HAP-1 (cell line): ENCODE results near the gene PIP4K2C.
"Not testable (repeated sequence)": the region's sequence is repeated elsewhere in the genome, so short reads cannot be mapped to it uniquely, and the experiment has no call there.

ENCODE experiments used
- DNase-seq, 2 experiments: peaks; one replicate each; pipeline ENCODE4 v3.0.0-alpha.2; 2016 to 2020; ENCODE audit warnings: low spot score in 2 of 2
- H3K27me3 ChIP-seq: fragments of 250-450 bp; sonication (Bioruptor Pico); 2 replicates; pipeline ENCODE4 v1.5.1; 2020; ENCODE audit warnings: low read depth, mild to moderate bottlenecking, moderate library complexity
- H3K36me3 ChIP-seq: fragments of 250-450 bp; sonication (Bioruptor Pico); replicated peaks from 2 replicates; pipeline ENCODE4 v1.5.1; 2020; ENCODE audit warnings: mild to moderate bottlenecking
- H3K4me1 ChIP-seq: fragments of 250-450 bp; sonication (Bioruptor Pico); 2 replicates; pipeline ENCODE4 v1.5.1; 2020; ENCODE audit warnings: mild to moderate bottlenecking
- H3K4me3 ChIP-seq: fragments of 250-450 bp; sonication (Bioruptor Pico); 2 replicates; pipeline ENCODE4 v1.5.1; 2020; ENCODE audit warnings: mild to moderate bottlenecking, moderate library complexity
- H3K9me3 ChIP-seq: fragments of 250-450 bp; sonication (Bioruptor Pico); 2 replicates; pipeline ENCODE4 v1.5.1; 2020; ENCODE audit warnings: mild to moderate bottlenecking, moderate library complexity
- in situ Hi-C: fragments of 300-500 bp; cut with MboI; formaldehyde crosslinking; loops from 3 replicates; pipeline ENCODE4 v1.14.3; 2020; ENCODE audit warnings: low sequenced_read_pairs, inconsistent platforms, mixed read lengths

Gene PIP4K2C

GRCh38 chr12:57551637-57552305 is 39.2 kb upstream of the PIP4K2C start:
- no peak overlapping the region for H3K4me3 ChIP-seq
- peaks cover 4% of the 10 kb centered on the region for H3K4me1 ChIP-seq
- no peak for DNase-seq
- H3K9me3 ChIP-seq, result no peaks in the 10 kb centered on the region
- in situ Hi-C loops, result no loop called here
- H3K36me3 ChIP-seq, result no peaks in the 10 kb centered on the region
- H3K27me3 ChIP-seq, result 0 out of 2 replicates have a peak, but pooled peaks cover 2% of the 10 kb centered on the region

- Histone ChIP-seq H3K4me1 (peaks cover 4% of the 10 kb centered on the region), H3K9me3 (no peaks in the 10 kb centered on the region), H3K4me3 (no peak overlapping the region), H3K36me3 (no peaks in the 10 kb centered on the region), H3K27me3 (0 out of 2 replicates have a peak, but pooled peaks cover 2% of the 10 kb centered on the region)
- in situ Hi-C loops, result no loop called here
- no peak for DNase-seq
Measured at GRCh38 chr12:57552306-57552651, 38.7 kb upstream of the PIP4K2C start.

DNA sequence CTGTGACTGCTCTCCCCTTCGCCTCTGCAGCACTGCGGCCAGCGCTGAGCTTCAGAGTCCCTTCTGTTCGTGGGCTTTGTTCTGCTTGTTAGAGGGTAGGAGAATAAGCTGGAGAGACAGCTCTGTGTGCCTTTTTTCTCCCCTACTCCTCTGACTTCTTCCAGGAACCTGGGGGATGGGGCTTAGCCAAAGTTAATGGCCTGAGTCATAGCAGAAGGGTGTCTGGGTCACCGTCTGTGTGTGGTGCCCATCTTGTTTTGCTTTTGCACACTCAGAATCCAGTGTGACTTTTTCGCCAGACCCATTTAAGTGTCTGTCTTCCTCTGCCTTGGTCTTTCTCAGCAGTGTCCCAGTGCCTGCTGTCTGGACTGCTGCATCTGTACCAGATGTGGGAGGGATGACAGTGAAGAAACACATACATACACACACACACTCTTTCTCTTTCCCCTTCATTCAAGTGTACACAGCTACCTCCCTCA is 38.1 kb upstream of the PIP4K2C start:
- H3K4me1 ChIP-seq, result no peaks in the 10 kb centered on the region; the same call in 1 of the 2 replicates
- H3K27me3 ChIP-seq, result no peaks in the 10 kb centered on the region
- DNase-seq, result no peak
- in situ Hi-C loops, result no loop called here
- no peaks in the 10 kb centered on the region for H3K9me3 ChIP-seq
- H3K4me3 ChIP-seq, result no peak overlapping the region
- H3K36me3 ChIP-seq, result no peaks in the 10 kb centered on the region

GRCh38 chr12:57553343-57554202 is 37.4 kb upstream of the PIP4K2C start:
- no peak for DNase-seq
- Histone ChIP-seq H3K27me3 (no peaks in the 10 kb centered on the region), H3K4me3 (no peak overlapping the region), H3K36me3 (no peaks in the 10 kb centered on the region), H3K9me3 (no peaks in the 10 kb centered on the region), H3K4me1 (no peaks in the 10 kb centered on the region; the same call in 1 of the 2 replicates)
- in situ Hi-C loops, result no loop called here

- in situ Hi-C loops, result no loop called here
- Histone ChIP-seq H3K27me3 (no peaks in the 10 kb centered on the region), H3K4me1 (no peaks in the 10 kb centered on the region; the same call in 1 of the 2 replicates), H3K4me3 (no peak overlapping the region), H3K36me3 (no peaks in the 10 kb centered on the region), H3K9me3 (no peaks in the 10 kb centered on the region)
- no peak for DNase-seq
Measured at GRCh38 chr12:57554453-57554852, 36.5 kb upstream of the PIP4K2C start.

DNA sequence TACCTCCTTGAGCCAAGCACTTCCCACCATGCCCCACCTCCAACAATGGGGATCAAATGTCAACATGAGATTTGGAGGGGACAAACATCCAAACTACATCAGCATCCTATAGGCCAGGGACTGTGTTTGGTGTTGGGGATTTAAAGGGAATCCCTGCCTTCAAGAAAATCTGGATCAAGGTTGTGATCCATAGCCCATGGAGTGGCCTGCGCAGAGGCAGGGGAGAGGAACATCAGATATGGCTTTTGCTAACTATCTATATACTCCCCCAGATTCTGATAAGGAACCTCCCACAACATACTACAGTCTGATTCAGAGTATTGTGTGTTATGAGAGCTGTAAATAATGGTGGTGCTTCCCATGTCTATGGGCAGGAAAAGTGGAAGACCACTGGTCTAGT is 36.1 kb upstream of the PIP4K2C start:
- no peaks in the 10 kb centered on the region for H3K9me3 ChIP-seq
- no peaks in the 10 kb centered on the region; the same call in 1 of the 2 replicates for H3K4me1 ChIP-seq
- no peaks in the 10 kb centered on the region for H3K27me3 ChIP-seq
- H3K4me3 ChIP-seq, result no peak overlapping the region
- DNase-seq, result no peak
- in situ Hi-C loops, result no loop called here
- no peaks in the 10 kb centered on the region for H3K36me3 ChIP-seq

GRCh38 chr12:57558864-57559263 is 32.1 kb upstream of the PIP4K2C start:
- H3K9me3 ChIP-seq, result no peaks in the 10 kb centered on the region
- H3K4me1 ChIP-seq, result no peaks in the 10 kb centered on the region
- no peak for DNase-seq
- in situ Hi-C loops, result no loop called here
- peaks cover 18% of the 10 kb centered on the region for H3K27me3 ChIP-seq
- H3K36me3 ChIP-seq, result no peaks in the 10 kb centered on the region
- no peak overlapping the region for H3K4me3 ChIP-seq

DNA sequence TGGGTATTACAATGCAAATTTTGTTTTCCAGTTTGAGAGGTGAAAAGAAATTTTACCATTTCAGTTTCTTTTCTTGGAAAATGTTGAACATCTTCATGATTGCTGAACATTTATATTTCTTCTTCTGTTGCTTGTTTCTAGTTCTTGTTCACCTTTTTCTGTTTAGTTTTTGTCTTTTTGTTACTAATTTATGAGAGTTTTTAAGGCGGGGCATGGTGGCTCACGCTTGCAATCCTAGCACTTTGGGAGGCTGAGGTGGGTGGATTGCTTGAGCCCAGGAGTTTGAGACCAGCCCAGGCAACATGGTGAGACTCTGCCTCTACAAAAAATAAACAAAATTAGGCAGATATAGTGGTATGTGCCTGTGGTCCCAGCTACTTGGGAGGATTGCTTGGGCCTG is 30.5 kb upstream of the PIP4K2C start:
- in situ Hi-C loops, result no loop called here
- Histone ChIP-seq H3K9me3 (no peaks in the 10 kb centered on the region), H3K4me3 (no peak overlapping the region), H3K4me1 (no peaks in the 10 kb centered on the region), H3K36me3 (no peaks in the 10 kb centered on the region), H3K27me3 (peaks cover 21% of the 10 kb centered on the region)
- no peak for DNase-seq

DNA sequence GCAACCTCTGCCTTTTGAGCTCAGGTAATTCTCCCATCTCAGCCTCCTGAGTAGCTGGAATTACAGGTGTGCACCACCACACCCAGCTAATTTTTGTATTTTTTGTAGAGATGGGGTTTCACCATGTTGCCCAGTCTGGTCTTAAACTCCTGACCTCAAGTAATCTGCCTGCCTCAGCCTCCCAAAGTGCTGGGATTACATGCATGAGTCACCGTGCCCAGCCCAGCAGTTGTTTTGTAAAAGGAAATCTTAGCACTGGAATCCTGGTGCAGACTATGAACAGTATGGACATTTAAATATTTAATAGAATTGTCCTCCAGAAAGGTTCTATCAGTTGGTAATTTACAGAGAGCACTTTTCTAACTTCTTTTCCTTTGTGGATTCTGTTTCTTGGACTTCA is 29.9 kb upstream of the PIP4K2C start:
- H3K4me1 ChIP-seq, H3K9me3 ChIP-seq, in situ Hi-C loops, DNase-seq, H3K36me3 ChIP-seq, H3K4me3 ChIP-seq: not testable (repeated sequence)
- peaks cover 21% of the 10 kb centered on the region for H3K27me3 ChIP-seq

DNA sequence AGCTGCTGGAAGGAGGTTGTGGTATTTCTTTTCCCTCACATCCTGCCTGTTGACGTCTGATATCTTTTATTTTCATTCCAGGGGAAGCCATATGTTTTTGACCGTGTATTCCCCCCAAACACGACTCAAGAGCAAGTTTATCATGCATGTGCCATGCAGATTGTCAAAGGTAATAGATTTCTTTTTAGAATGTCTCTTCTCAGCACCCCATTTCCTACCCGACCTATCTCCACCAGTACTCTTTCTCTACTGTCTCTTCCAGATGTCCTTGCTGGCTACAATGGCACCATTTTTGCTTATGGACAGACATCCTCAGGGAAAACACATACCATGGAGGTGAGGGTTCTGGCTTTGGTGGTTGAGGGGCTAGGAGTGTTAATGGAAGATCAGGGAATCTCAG is 27.6 kb upstream of the PIP4K2C start:
- Histone ChIP-seq H3K4me1 (no peaks in the 10 kb centered on the region), H3K4me3 (no peak overlapping the region), H3K27me3 (peaks cover 21% of the 10 kb centered on the region), H3K36me3 (no peaks in the 10 kb centered on the region), H3K9me3 (no peaks in the 10 kb centered on the region)
- in situ Hi-C loops, result no loop called here
- DNase-seq, result no peak

GRCh38 chr12:57564178-57564740 is 26.7 kb upstream of the PIP4K2C start:
- Histone ChIP-seq H3K27me3 (peaks cover 21% of the 10 kb centered on the region), H3K36me3 (no peaks in the 10 kb centered on the region), H3K9me3 (no peaks in the 10 kb centered on the region), H3K4me3 (no peak overlapping the region), H3K4me1 (no peaks in the 10 kb centered on the region)
- in situ Hi-C loops, result no loop called here
- no peak for DNase-seq

GRCh38 chr12:57568838-57569237 is 22.2 kb upstream of the PIP4K2C start:
- DNase-seq, result no peak
- no peaks in the 10 kb centered on the region for H3K36me3 ChIP-seq

DNA sequence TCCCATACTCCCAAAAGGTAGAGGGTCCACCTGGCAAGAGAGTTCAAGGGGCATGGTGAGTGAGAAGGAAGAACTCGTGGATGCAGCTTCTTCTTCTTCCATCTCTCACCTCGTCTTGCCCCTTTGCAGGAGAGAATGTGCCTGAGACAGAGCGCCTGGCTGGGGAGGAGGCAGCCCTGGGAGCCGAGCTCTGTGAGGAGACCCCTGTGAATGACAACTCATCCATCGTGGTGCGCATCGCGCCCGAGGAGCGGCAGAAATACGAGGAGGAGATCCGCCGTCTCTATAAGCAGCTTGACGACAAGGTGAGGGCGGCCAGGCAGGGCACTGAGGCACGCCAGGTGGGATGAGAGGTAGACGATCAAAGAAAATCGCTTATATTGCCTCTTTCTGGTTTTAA is 21.1 kb upstream of the PIP4K2C start:
- DNase-seq, result no peak
- Histone ChIP-seq H3K4me1 (no peaks in the 10 kb centered on the region), H3K27me3 (no peaks in the 10 kb centered on the region), H3K9me3 (no peaks in the 10 kb centered on the region), H3K36me3 (no peaks in the 10 kb centered on the region), H3K4me3 (no peak overlapping the region)
- in situ Hi-C loops, result no loop called here

More at GRCh38 chr12:57568838-57569237, 22.2 kb upstream of the PIP4K2C start:
- Histone ChIP-seq H3K27me3 (peaks cover 3% of the 10 kb centered on the region; the same call in 1 of the 2 replicates), H3K9me3 (no peaks in the 10 kb centered on the region), H3K4me1 (no peaks in the 10 kb centered on the region), H3K4me3 (no peak overlapping the region)
- in situ Hi-C loops, result no loop called here

DNA sequence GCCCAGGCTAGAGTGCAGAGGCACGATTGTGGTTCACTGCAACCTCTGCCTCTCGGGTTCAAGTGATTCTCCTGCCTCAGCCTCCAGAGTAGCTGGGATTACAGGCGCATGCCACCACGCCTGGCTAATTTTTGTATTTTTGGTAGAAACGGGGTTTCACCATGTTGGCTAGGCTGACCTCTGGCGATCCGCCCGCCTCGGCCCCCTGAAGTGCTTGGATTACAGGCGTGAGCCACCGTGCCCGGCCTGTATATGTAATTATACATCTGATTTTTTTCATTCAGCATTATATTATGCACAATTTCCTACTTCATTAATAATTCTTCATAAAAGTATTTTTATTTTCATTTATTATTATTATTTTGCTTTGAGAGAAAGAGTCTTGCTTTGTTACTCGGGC is 20.6 kb upstream of the PIP4K2C start:
- not testable (repeated sequence) for H3K9me3 ChIP-seq, H3K36me3 ChIP-seq, H3K27me3 ChIP-seq

More for the DNA sequence above, 20.6 kb upstream of the PIP4K2C start:
- H3K4me3 ChIP-seq, in situ Hi-C loops, H3K4me1 ChIP-seq, DNase-seq: not testable (repeated sequence)
